ENCODE measurements around the gene DNAJB9.
"Not testable (repeated sequence)": the region's sequence is repeated elsewhere in the genome, so short reads cannot be mapped to it uniquely, and the experiment has no call there.

Gene DNAJB9

GRCh38 chr7:108548141-108548896 lies 21.4 kb upstream of the DNAJB9 start:
- not testable (repeated sequence) for H3K4me3 Mint-ChIP-seq; H3K27ac Mint-ChIP-seq; H3K27me3 Mint-ChIP-seq; DNase-seq; H3K9me3 Mint-ChIP-seq; H3K36me3 Mint-ChIP-seq (ENCODE audit: low read depth); H3K4me1 Mint-ChIP-seq (ENCODE audit: low read depth)

- not testable (repeated sequence) for H3K27me3 Mint-ChIP-seq; H3K4me1 Mint-ChIP-seq (ENCODE audit: low read depth); DNase-seq; H3K4me3 Mint-ChIP-seq; H3K27ac Mint-ChIP-seq
- H3K9me3 Mint-ChIP-seq = peaks cover 30% of the 10 kb centered on the region
- H3K36me3 Mint-ChIP-seq (ENCODE audit: low read depth) = peaks cover 41% of the 10 kb centered on the region
Observed at GRCh38 chr7:108556665-108557064, 13.0 kb upstream of the DNAJB9 start.

- peaks cover 30% of the 10 kb centered on the region for H3K9me3 Mint-ChIP-seq
- H3K4me1 Mint-ChIP-seq (ENCODE audit: low read depth) = peaks cover 1% of the 10 kb centered on the region
- peaks cover 43% of the 10 kb centered on the region for H3K36me3 Mint-ChIP-seq (ENCODE audit: low read depth)
- no peak overlapping the region for H3K27ac Mint-ChIP-seq
- H3K4me3 Mint-ChIP-seq = no peak overlapping the region
- no peaks in the 10 kb centered on the region for H3K27me3 Mint-ChIP-seq
- DNase-seq = no peak
Observed at GRCh38 chr7:108557191-108557590, 12.5 kb upstream of the DNAJB9 start.

- Mint-ChIP-seq H3K27me3 (no peaks in the 10 kb centered on the region), H3K27ac (no peak overlapping the region), H3K9me3 (peaks cover 30% of the 10 kb centered on the region), H3K4me3 (no peak overlapping the region), H3K36me3 (ENCODE audit: low read depth) (peaks cover 48% of the 10 kb centered on the region), H3K4me1 (ENCODE audit: low read depth) (peaks cover 1% of the 10 kb centered on the region)
- no peak for DNase-seq
Observed at GRCh38 chr7:108557617-108558016, 12.1 kb upstream of the DNAJB9 start.

GRCh38 chr7:108559253-108559652 lies 10.4 kb upstream of the DNAJB9 start:
- peaks cover 1% of the 10 kb centered on the region for H3K4me1 Mint-ChIP-seq (ENCODE audit: low read depth)
- no peaks in the 10 kb centered on the region for H3K27me3 Mint-ChIP-seq
- peaks cover 30% of the 10 kb centered on the region for H3K9me3 Mint-ChIP-seq
- no peak for DNase-seq
- no peak overlapping the region for H3K4me3 Mint-ChIP-seq
- H3K36me3 Mint-ChIP-seq (ENCODE audit: low read depth) = peaks cover 55% of the 10 kb centered on the region
- H3K27ac Mint-ChIP-seq = no peak overlapping the region

GRCh38 chr7:108561047-108561619 lies 8.5 kb upstream of the DNAJB9 start:
- DNase-seq = no peak
- H3K4me1 Mint-ChIP-seq (ENCODE audit: low read depth) = peaks cover 7% of the 10 kb centered on the region
- H3K27me3 Mint-ChIP-seq = no peaks in the 10 kb centered on the region
- no peak overlapping the region for H3K4me3 Mint-ChIP-seq
- peaks cover 69% of the 10 kb centered on the region for H3K36me3 Mint-ChIP-seq (ENCODE audit: low read depth)
- no peak overlapping the region for H3K27ac Mint-ChIP-seq
- peaks cover 28% of the 10 kb centered on the region for H3K9me3 Mint-ChIP-seq

GRCh38 chr7:108565987-108566386 lies 3.7 kb upstream of the DNAJB9 start:
- no peak overlapping the region for H3K4me3 Mint-ChIP-seq
- H3K4me1 Mint-ChIP-seq (ENCODE audit: low read depth) = peaks cover 29% of the 10 kb centered on the region
- H3K9me3 Mint-ChIP-seq = peaks cover 6% of the 10 kb centered on the region
- no peak for DNase-seq
- H3K27me3 Mint-ChIP-seq = no peaks in the 10 kb centered on the region
- no peak overlapping the region for H3K27ac Mint-ChIP-seq
- H3K36me3 Mint-ChIP-seq (ENCODE audit: low read depth) = peaks cover 80% of the 10 kb centered on the region

- Mint-ChIP-seq H3K36me3 (ENCODE audit: low read depth) (peaks cover 83% of the 10 kb centered on the region), H3K27me3 (no peaks in the 10 kb centered on the region), H3K27ac (peak overlapping the region; percentile 100), H3K4me1 (ENCODE audit: low read depth) (peaks cover 49% of the 10 kb centered on the region), H3K4me3 (peak overlapping the region; percentile 98), H3K9me3 (peaks cover 2% of the 10 kb centered on the region)
- DNase-seq = no peak
Observed at GRCh38 chr7:108568801-108569380, 783 bp upstream of the DNAJB9 start.

- H3K9me3 Mint-ChIP-seq = peaks cover 2% of the 10 kb centered on the region
- peaks cover 83% of the 10 kb centered on the region for H3K36me3 Mint-ChIP-seq (ENCODE audit: low read depth)
- peak overlapping the region; percentile 98 for H3K4me3 Mint-ChIP-seq
- peak overlapping the region; percentile 100 for H3K27ac Mint-ChIP-seq
- peak; percentile 61 for DNase-seq
- no peaks in the 10 kb centered on the region for H3K27me3 Mint-ChIP-seq
- peaks cover 57% of the 10 kb centered on the region for H3K4me1 Mint-ChIP-seq (ENCODE audit: low read depth)
Observed at GRCh38 chr7:108570146-108570755, 577 bp downstream of the DNAJB9 start.

- Mint-ChIP-seq H3K36me3 (ENCODE audit: low read depth) (peaks cover 84% of the 10 kb centered on the region), H3K4me3 (no peak overlapping the region), H3K27ac (no peak overlapping the region), H3K27me3 (no peaks in the 10 kb centered on the region), H3K4me1 (ENCODE audit: low read depth) (peaks cover 56% of the 10 kb centered on the region), H3K9me3 (no peaks in the 10 kb centered on the region)
- no peak for DNase-seq
Observed at GRCh38 chr7:108572480-108572879, 2.8 kb downstream of the DNAJB9 start.

GRCh38 chr7:108575156-108575555 lies 5.5 kb downstream of the DNAJB9 start:
- Mint-ChIP-seq H3K4me1 (ENCODE audit: low read depth) (peaks cover 44% of the 10 kb centered on the region), H3K27me3 (no peaks in the 10 kb centered on the region), H3K36me3 (ENCODE audit: low read depth) (peaks cover 87% of the 10 kb centered on the region), H3K4me3 (no peak overlapping the region), H3K27ac (no peak overlapping the region), H3K9me3 (peaks cover 5% of the 10 kb centered on the region)
- no peak for DNase-seq

- H3K27me3 Mint-ChIP-seq = no peaks in the 10 kb centered on the region
- H3K36me3 Mint-ChIP-seq (ENCODE audit: low read depth) = peaks cover 89% of the 10 kb centered on the region
- DNase-seq = no peak
- H3K9me3 Mint-ChIP-seq = peaks cover 5% of the 10 kb centered on the region
- H3K4me3 Mint-ChIP-seq = no peak overlapping the region
- peaks cover 40% of the 10 kb centered on the region for H3K4me1 Mint-ChIP-seq (ENCODE audit: low read depth)
- H3K27ac Mint-ChIP-seq = peak overlapping the region; percentile 3
Observed at GRCh38 chr7:108576116-108576515, 6.4 kb downstream of the DNAJB9 start.

- Mint-ChIP-seq H3K4me1 (ENCODE audit: low read depth) (peaks cover 19% of the 10 kb centered on the region), H3K36me3 (ENCODE audit: low read depth) (peaks cover 68% of the 10 kb centered on the region), H3K9me3 (peaks cover 5% of the 10 kb centered on the region), H3K4me3 (no peak overlapping the region), H3K27ac (no peak overlapping the region), H3K27me3 (no peaks in the 10 kb centered on the region)
- no peak for DNase-seq
Observed at GRCh38 chr7:108578937-108579336, 9.3 kb downstream of the DNAJB9 start.

- Mint-ChIP-seq H3K9me3 (peaks cover 5% of the 10 kb centered on the region), H3K27me3 (no peaks in the 10 kb centered on the region), H3K4me3 (no peak overlapping the region), H3K4me1 (ENCODE audit: low read depth) (peaks cover 12% of the 10 kb centered on the region), H3K27ac (no peak overlapping the region), H3K36me3 (ENCODE audit: low read depth) (peaks cover 55% of the 10 kb centered on the region)
- no peak for DNase-seq
Observed at GRCh38 chr7:108580298-108580697, 10.6 kb downstream of the DNAJB9 start.

Data from activated T-cell treated with anti-CD3 and anti-CD28 coated beads, Interleukin-2, amount 50 U/mL, for 24 hours (primary cell).